ENCODE results near the gene RENBP. TPM values are rescaled to one million over a fixed set of nuclear protein-coding genes. Genes with fewer than 3 reads are reported as not detected.
A peak's percentile ranks its signal among the peaks of the same experiment; 100 is the strongest.

The RENBP gene
- total RNA-seq, 1 experiment from 2014 or later, result 7.1 TPM

- Histone ChIP-seq H2BK120ac (ENCODE audit: low read depth, low read length, poor library complexity, severe bottlenecking) (no peak overlapping the region), H3K79me2 (ENCODE audit: insufficient read depth, low read length) (no peaks in the 10 kb centered on the region; the same call in 1 of the 2 replicates), H3K79me1 (ENCODE audit: insufficient read depth, low read depth, low read length, poor library complexity, severe bottlenecking) (no peaks in the 10 kb centered on the region), H3T11ph (ENCODE audit: low read length) (no peak overlapping the region), H3K9me3 (ENCODE audit: control insufficient read depth, low read depth, low read length) (no peaks in the 10 kb centered on the region), H3K27ac (ENCODE audit: insufficient read length, low read depth, low read length) (no peak overlapping the region), H3K23me2 (ENCODE audit: insufficient read length, low read depth, low read length, poor library complexity, severe bottlenecking) (peaks cover 8% of the 10 kb centered on the region), H4K5ac (ENCODE audit: insufficient read length, low read depth, low read length) (no peak overlapping the region), H2AK5ac (ENCODE audit: insufficient read length, low read length) (no peak overlapping the region), H2BK5ac (ENCODE audit: insufficient read length, low read length) (no peak overlapping the region), H3K14ac (ENCODE audit: insufficient read depth, low read length) (no peak overlapping the region), H4K91ac (ENCODE audit: insufficient read length, low read depth, low read length) (no peak overlapping the region), H2BK20ac (ENCODE audit: low read depth, low read length, poor library complexity, severe bottlenecking) (no peak overlapping the region), H3K4ac (ENCODE audit: low read depth, low read length) (no peak overlapping the region), H3K56ac (ENCODE audit: insufficient read length, low read depth, low read length) (no peak overlapping the region), H3K9ac (ENCODE audit: extremely low read depth, insufficient read length, low read length) (no peak overlapping the region), H3K4me1 (ENCODE audit: insufficient read depth, low read length) (no peaks in the 10 kb centered on the region), H2BK12ac (ENCODE audit: insufficient read length, low read depth, low read length) (no peak overlapping the region), H4K8ac (replicated peaks; ENCODE audit: insufficient read length, low read depth, low read length) (no peak overlapping the region), H3K4me2 (ENCODE audit: insufficient read depth, insufficient read length, low read length) (no peak overlapping the region), H2AFZ (ENCODE audit: low read length) (no peak overlapping the region), H3K27me3 (ENCODE audit: insufficient read depth, low read length) (no peaks in the 10 kb centered on the region), H3K18ac (ENCODE audit: insufficient read length, low read depth, low read length) (no peak overlapping the region), H4K20me1 (ENCODE audit: control insufficient read depth, insufficient read depth, insufficient read length) (no peaks in the 10 kb centered on the region), H3K23ac (ENCODE audit: insufficient read length, low read depth, low read length) (no peak overlapping the region), H2BK15ac (ENCODE audit: low read depth, low read length) (no peak overlapping the region)
- peaks cover 3 to 4% (median 4%) of the 10 kb centered on the region in 3 experiments; a peak in 6 of 7 replicates for H3K36me3 Mint-ChIP-seq (ENCODE audit: insufficient read depth in 1 of 3, low read depth in 3 of 3)
- H3K27ac Mint-ChIP-seq, result peak overlapping the region in 1 of 3 experiments; percentile 79; a peak in 1 of 7 replicates
- WGBS (ENCODE audit: extremely low coverage, insufficient read length, low lambda C conversion rate), result no CpG with 5 or more reads among the region's 3 CpGs
- no peak for TF ChIP-seq CTCF (conservative IDR thresholded peaks at IDR 0.05)
- no peak for DNase-seq
- no peaks in the 10 kb centered on the region for H3K27me3 Mint-ChIP-seq (ENCODE audit: low read depth)
- peaks cover 4 to 11% of the 10 kb centered on the region in 2 experiments; a peak in 4 of 5 replicates for H3K9me3 Mint-ChIP-seq
- H3K4me1 Mint-ChIP-seq, result peaks cover 13 to 15% of the 10 kb centered on the region in 2 experiments
- H3K4me3 Mint-ChIP-seq, result peak overlapping the region in 1 of 2 experiments; percentile 94; a peak in 3 of 5 replicates
Measured at GRCh38 chrX:153974726-153975286, 30.4 kb upstream of the RENBP start.
